Activated CD4-positive, CD25-positive, alpha-beta regulatory T cell (primary cell): Measurements from ENCODE around the gene LYPD6B.

Source experiments
- DNase-seq, 4 experiments: peaks; one replicate each; lab custom pipeline; 2025; lab: John Stamatoyannopoulos, UW

Gene LYPD6B

GRCh38 chr2:149038442-149039212 is at the start of gene LYPD6B:
Gene LYPD6B (plus strand): TSS chr2:149038699. CDS start chr2:149130949, 92,250 bp downstream.
- DNase-seq: no peak

GRCh38 chr2:148989882-148990493 is 48.5 kb upstream of the LYPD6B start:
- DNase-seq: peak in 1 of 4 experiments; percentile 3

- DNase-seq: no peak
Measured at GRCh38 chr2:148990968-148991367, 47.5 kb upstream of the LYPD6B start.

GRCh38 chr2:148992448-148992847 is 46.1 kb upstream of the LYPD6B start:
- no peak for DNase-seq

- DNase-seq: no peak
Measured at GRCh38 chr2:148993351-148993750, 45.1 kb upstream of the LYPD6B start.

GRCh38 chr2:148994341-148994740 is 44.2 kb upstream of the LYPD6B start:
- DNase-seq: no peak

- DNase-seq: no peak
Measured at GRCh38 chr2:148996805-148997204, 41.7 kb upstream of the LYPD6B start.

GRCh38 chr2:148998165-148998830 is 40.2 kb upstream of the LYPD6B start:
- DNase-seq: no peak

GRCh38 chr2:148998831-148999200 is 39.7 kb upstream of the LYPD6B start:
- DNase-seq: no peak

- DNase-seq: no peak
Measured at GRCh38 chr2:148999451-148999921, 39.0 kb upstream of the LYPD6B start.

GRCh38 chr2:149000158-149000938 is 38.2 kb upstream of the LYPD6B start:
- DNase-seq: no peak

- no peak for DNase-seq
Measured at GRCh38 chr2:149001496-149001895, 37.0 kb upstream of the LYPD6B start.

- DNase-seq: no peak
Measured at GRCh38 chr2:149002378-149002890, 36.1 kb upstream of the LYPD6B start.

GRCh38 chr2:149002891-149003740 is 35.4 kb upstream of the LYPD6B start:
- DNase-seq: no peak

GRCh38 chr2:149004836-149005235 is 33.7 kb upstream of the LYPD6B start:
- no peak for DNase-seq

- DNase-seq: no peak
Measured at GRCh38 chr2:149005471-149006077, 32.9 kb upstream of the LYPD6B start.

GRCh38 chr2:149006883-149007543 is 31.5 kb upstream of the LYPD6B start:
- DNase-seq: no peak

- DNase-seq: no peak
Measured at GRCh38 chr2:149008381-149008780, 30.1 kb upstream of the LYPD6B start.

GRCh38 chr2:149009576-149010461 is 28.7 kb upstream of the LYPD6B start:
- no peak for DNase-seq
